Raji (cell line): ENCODE data around the gene FSHB.

Experiments
- POLR2A ChIP-seq: IDR thresholded peaks from 2 replicates; pipeline ENCODE4 v1.6.1; 2011; ENCODE audit warnings: low read depth, low read length, control low read depth; ENCODE audit not compliant: insufficient read depth

The FSHB gene

GRCh38 chr11:30254307-30255298 lies 23.8 kb downstream of the FSHB start:
- TF ChIP-seq POLR2A: no peak

DNA sequence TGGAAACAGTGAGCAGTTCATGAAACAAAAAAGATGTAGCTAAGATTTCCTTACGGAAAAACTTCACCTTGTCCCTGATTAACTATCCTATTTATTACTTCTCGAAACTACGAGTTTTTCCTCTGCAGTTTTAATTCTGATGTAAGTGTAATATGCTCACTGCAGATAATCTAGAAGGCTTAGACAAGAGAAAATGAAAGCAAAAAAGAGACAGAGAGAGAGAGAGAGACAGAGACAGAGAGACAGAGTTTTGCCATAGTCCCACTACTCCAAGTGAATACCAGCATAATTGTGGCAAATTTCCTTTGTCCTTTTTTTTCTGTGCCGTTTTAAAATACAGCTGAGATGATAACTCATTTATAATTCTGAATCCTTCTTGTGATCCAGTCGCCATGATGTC lies 24.8 kb downstream of the FSHB start:
- no peak for TF ChIP-seq POLR2A

DNA sequence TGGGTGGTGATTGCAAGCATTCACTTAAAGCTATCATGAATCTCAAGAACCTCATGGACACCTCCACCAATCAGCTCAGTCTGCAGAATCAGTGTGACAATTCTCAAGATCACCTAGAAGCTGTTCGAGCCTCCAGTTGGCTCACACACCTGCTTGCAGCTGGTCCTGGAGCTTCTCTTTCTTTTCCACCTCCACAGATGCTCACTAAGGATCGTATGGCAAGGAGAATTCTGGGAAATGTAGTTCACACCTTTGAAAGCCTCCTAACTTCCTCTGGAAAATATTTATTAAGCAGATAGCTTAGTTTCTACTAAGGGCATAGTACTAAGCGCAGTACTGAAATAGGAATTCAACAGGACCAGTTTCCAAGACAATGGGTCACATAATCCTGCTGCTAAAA lies 26.2 kb downstream of the FSHB start:
- TF ChIP-seq POLR2A: no peak

GRCh38 chr11:30258679-30259078 lies 27.9 kb downstream of the FSHB start:
- no peak for TF ChIP-seq POLR2A

GRCh38 chr11:30260813-30261212 lies 30.0 kb downstream of the FSHB start:
- no peak for TF ChIP-seq POLR2A

DNA sequence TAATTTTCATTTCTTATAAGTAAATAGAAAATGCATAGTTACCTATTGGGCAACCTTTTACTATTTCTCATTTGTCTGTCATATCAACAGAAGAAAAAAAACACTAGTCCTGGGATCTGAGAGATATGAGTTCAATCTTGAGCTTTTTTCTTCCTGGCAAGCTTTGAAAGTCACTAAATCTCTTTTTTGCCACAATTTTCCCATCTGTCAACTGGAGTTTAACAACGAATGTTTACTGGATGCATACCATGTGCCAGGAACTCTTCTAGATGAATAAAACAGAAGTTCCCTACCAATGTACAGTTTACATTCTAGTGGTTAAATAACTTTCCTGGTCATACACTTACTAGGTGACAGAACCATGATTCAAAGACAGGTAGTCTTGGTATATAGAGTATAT lies 31.0 kb downstream of the FSHB start:
- no peak for TF ChIP-seq POLR2A

GRCh38 chr11:30270671-30271070 lies 39.9 kb downstream of the FSHB start:
- TF ChIP-seq POLR2A: no peak

- no peak for TF ChIP-seq POLR2A
These were observed 46.4 kb downstream of the FSHB start for GRCh38 chr11:30277176-30277575.

- TF ChIP-seq POLR2A: no peak
These were observed 49.0 kb downstream of the FSHB start for GRCh38 chr11:30279796-30280195.

DNA sequence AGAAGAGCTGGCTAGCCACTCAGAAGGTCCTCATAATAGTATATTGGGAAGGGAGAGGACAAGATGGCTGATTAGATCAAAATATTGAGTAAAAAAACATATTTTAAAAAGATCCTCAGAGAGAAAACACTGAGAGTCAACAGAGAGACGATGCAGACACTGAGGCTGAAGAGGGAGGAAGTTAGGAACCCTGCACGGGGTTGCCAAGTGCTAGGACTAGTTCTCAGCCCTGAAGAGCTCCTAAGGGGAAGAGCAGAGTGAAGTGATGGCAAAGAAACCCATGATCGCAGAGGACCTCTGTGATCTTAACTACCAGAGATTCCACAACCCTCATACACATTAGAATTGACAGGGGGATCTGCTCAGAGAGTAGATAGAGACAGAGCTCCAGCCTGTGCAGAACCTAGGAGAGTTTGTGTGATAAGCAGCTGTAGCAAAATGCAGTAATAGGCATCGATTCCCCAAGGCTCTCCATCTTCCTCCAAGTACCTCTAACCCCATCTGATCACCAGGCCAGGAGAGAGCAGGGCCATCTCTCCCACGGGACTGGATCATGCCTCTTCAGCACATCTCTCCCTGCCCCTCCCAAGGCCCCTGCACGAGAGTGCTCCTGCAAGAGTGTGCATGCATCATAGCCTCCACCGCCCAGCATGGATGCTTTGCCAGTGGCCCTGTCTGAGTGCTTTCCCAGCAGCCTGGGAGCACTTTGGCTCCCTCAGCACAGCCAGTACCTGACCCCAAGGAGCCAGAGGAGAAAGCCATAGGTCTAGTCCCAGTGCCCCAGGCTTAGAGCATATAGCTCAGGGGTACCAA lies 50.9 kb downstream of the FSHB start:
- no peak for TF ChIP-seq POLR2A

DNA sequence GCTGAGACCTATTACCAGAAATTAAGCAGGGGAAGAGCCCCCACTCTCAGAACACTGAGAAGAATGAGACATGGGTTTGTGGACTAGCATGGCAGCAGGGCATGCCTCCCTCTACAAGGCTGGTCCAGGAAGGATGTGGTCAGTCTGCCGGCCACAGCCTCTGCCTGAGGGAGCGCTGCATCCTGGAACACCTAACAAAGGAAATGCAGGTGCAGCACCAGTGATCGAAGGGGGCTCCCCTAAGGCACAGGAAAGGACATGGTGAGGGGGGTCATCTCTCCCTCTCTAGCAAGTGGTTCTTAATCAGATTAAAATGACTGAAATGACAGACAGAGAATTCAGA lies 51.4 kb downstream of the FSHB start:
- TF ChIP-seq POLR2A: no peak
